ENCODE data around the gene EPS8L2. TPM values are rescaled to one million over a fixed set of nuclear protein-coding genes. Genes with fewer than 3 reads are reported as not detected.
A peak's percentile ranks its signal among the peaks of the same experiment; 100 is the strongest.

Gene EPS8L2
- total and polyA plus RNA-seq, 2 of the 13 experiments (the other 11 are each of a cell fraction or from before 2014, with no cell fraction given), result 89.3 to 416 TPM

DNA sequence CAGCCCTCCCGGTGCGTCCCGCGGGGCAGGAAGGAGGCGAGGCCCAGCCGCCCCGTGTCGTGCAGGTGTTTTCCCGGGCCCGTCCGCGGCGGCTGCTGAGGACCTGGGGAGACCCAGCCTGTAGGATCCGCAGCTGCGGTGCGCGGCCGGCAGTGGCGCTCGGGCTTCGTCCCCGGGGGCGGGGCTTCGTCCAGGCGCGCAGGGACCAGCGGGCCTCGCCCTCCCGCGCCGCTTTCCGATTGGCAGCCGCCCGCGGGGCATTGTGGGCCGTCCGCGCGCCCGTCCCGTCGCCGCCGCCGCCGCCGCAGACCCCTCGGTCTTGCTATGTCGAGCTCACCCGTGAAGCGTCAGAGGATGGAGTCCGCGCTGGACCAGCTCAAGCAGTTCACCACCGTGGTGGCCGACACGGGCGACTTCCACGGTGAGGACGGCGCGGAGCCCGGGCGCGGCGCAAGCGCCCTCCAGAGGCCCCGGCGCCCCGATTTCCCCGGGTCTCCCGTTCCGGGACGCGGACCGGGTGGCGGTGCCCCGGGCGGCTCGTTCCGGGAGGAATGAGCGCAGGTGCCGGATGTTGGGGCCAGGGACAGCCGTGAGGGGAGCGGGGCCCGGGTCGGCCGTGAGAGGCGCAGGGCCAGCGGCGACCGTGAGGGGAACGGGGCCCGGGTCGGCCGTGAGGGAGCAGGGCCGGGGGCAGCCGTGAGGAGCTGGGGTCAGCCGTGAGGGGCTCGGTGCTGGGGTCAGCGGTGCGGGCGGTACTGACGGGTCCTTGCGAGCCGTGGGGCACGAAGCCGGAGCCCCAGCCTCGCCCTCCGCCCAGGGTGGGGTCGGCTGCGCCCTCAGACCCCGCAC is 41.4 kb downstream of the EPS8L2 start, which contains the start of gene TALDO1 (continued):
- peak; percentile 34; the same call in 1 of the 2 replicates for TF ChIP-seq PRMT3 (CRISPR knock-in tag; IDR thresholded peaks at IDR 0.05; ENCODE audit: borderline replicate concordance, low read depth)
- TF ChIP-seq MED13 (CRISPR knock-in tag; IDR thresholded peaks at IDR 0.05), result peak; percentile 24
- no peak for TF ChIP-seq MTA3 (CRISPR knock-in tag; IDR thresholded peaks at IDR 0.05)
- TF ChIP-seq SMARCC2 (IDR thresholded peaks at IDR 0.05), result no peak
- no peak for TF ChIP-seq ZFP82 (CRISPR knock-in tag; IDR thresholded peaks at IDR 0.05; ENCODE audit: borderline replicate concordance)
- peak; percentile 61 for TF ChIP-seq YY1 (IDR thresholded peaks at IDR 0.05; ENCODE audit: insufficient read depth, insufficient replicate concordance, low read depth, low read length)
- TF ChIP-seq ZNF530 (CRISPR knock-in tag; IDR thresholded peaks at IDR 0.05; ENCODE audit: low read depth), result no peak
- TF ChIP-seq SPEN (CRISPR knock-in tag; IDR thresholded peaks at IDR 0.05; ENCODE audit: low read depth), result peak; percentile 35; the same call in 1 of the 2 replicates
- TF ChIP-seq ZNF432 (CRISPR knock-in tag; IDR thresholded peaks at IDR 0.05; ENCODE audit: borderline replicate concordance), result no peak
- TF ChIP-seq, protein P1, sequence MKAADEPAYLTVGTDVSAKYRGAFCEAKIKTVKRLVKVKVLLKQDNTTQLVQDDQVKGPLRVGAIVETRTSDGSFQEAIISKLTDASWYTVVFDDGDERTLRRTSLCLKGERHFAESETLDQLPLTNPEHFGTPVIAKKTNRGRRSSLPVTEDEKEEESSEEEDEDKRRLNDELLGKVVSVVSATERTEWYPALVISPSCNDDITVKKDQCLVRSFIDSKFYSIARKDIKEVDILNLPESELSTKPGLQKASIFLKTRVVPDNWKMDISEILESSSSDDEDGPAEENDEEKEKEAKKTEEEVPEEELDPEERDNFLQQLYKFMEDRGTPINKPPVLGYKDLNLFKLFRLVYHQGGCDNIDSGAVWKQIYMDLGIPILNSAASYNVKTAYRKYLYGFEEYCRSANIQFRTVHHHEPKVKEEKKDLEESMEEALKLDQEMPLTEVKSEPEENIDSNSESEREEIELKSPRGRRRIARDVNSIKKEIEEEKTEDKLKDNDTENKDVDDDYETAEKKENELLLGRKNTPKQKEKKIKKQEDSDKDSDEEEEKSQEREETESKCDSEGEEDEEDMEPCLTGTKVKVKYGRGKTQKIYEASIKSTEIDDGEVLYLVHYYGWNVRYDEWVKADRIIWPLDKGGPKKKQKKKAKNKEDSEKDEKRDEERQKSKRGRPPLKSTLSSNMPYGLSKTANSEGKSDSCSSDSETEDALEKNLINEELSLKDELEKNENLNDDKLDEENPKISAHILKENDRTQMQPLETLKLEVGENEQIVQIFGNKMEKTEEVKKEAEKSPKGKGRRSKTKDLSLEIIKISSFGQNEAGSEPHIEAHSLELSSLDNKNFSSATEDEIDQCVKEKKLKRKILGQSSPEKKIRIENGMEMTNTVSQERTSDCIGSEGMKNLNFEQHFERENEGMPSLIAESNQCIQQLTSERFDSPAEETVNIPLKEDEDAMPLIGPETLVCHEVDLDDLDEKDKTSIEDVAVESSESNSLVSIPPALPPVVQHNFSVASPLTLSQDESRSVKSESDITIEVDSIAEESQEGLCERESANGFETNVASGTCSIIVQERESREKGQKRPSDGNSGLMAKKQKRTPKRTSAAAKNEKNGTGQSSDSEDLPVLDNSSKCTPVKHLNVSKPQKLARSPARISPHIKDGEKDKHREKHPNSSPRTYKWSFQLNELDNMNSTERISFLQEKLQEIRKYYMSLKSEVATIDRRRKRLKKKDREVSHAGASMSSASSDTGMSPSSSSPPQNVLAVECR (CRISPR knock-in tag; IDR thresholded peaks at IDR 0.05; ENCODE audit: borderline replicate concordance), result peak; percentile 84
- no peak for TF ChIP-seq ZNF775 (CRISPR knock-in tag; IDR thresholded peaks at IDR 0.05; ENCODE audit: borderline replicate concordance)
- TF ChIP-seq, protein P2, sequence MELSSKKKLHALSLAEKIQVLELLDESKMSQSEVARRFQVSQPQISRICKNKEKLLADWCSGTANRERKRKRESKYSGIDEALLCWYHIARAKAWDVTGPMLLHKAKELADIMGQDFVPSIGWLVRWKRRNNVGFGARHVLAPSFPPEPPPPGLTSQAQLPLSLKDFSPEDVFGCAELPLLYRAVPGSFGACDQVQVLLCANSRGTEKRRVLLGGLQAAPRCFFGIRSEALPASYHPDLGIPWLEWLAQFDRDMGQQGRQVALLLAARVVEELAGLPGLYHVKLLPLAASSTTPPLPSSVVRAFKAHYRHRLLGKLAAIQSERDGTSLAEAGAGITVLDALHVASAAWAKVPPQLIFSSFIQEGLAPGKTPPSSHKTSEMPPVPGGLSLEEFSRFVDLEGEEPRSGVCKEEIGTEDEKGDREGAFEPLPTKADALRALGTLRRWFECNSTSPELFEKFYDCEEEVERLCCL (CRISPR knock-in tag; IDR thresholded peaks at IDR 0.05; ENCODE audit: borderline replicate concordance), result no peak
- TF ChIP-seq, protein P3, sequence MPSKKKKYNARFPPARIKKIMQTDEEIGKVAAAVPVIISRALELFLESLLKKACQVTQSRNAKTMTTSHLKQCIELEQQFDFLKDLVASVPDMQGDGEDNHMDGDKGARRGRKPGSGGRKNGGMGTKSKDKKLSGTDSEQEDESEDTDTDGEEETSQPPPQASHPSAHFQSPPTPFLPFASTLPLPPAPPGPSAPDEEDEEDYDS (CRISPR knock-in tag; IDR thresholded peaks at IDR 0.05), result peak; percentile 45
- TF ChIP-seq POLR2AphosphoS2 (IDR thresholded peaks at IDR 0.05; ENCODE audit: low read depth, low read length), result no peak
- no peak; the same call in 1 of the 2 replicates for TF ChIP-seq ZNF451 (CRISPR knock-in tag; IDR thresholded peaks at IDR 0.05)
- no peak for TF ChIP-seq BRD4 (CRISPR knock-in tag; IDR thresholded peaks at IDR 0.05)
- no peak for TF ChIP-seq ZBTB21 (CRISPR knock-in tag; IDR thresholded peaks at IDR 0.05)
- no peak for TF ChIP-seq JUN (CRISPR knock-in tag; IDR thresholded peaks at IDR 0.05)
- TF ChIP-seq, protein P4, sequence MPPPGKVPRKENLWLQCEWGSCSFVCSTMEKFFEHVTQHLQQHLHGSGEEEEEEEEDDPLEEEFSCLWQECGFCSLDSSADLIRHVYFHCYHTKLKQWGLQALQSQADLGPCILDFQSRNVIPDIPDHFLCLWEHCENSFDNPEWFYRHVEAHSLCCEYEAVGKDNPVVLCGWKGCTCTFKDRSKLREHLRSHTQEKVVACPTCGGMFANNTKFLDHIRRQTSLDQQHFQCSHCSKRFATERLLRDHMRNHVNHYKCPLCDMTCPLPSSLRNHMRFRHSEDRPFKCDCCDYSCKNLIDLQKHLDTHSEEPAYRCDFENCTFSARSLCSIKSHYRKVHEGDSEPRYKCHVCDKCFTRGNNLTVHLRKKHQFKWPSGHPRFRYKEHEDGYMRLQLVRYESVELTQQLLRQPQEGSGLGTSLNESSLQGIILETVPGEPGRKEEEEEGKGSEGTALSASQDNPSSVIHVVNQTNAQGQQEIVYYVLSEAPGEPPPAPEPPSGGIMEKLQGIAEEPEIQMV (CRISPR knock-in tag; IDR thresholded peaks at IDR 0.05; ENCODE audit: low read depth), result peak; percentile 79; the same call in 1 of the 2 replicates
- peak; percentile 53 for TF ChIP-seq SP2 (CRISPR knock-in tag; IDR thresholded peaks at IDR 0.05)
- TF ChIP-seq, protein P5, sequence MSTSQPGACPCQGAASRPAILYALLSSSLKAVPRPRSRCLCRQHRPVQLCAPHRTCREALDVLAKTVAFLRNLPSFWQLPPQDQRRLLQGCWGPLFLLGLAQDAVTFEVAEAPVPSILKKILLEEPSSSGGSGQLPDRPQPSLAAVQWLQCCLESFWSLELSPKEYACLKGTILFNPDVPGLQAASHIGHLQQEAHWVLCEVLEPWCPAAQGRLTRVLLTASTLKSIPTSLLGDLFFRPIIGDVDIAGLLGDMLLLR (CRISPR knock-in tag; IDR thresholded peaks at IDR 0.05), result peak; percentile 41; the same call in 1 of the 2 replicates

Measured in HepG2 (cell line).